ENCODE measurements around the gene UBE2QL1. TPM values are rescaled to one million over a fixed set of nuclear protein-coding genes. Genes with fewer than 3 reads are reported as not detected.

The UBE2QL1 gene
- total RNA-seq, 1 donor from 2014 or later = not detected

DNA sequence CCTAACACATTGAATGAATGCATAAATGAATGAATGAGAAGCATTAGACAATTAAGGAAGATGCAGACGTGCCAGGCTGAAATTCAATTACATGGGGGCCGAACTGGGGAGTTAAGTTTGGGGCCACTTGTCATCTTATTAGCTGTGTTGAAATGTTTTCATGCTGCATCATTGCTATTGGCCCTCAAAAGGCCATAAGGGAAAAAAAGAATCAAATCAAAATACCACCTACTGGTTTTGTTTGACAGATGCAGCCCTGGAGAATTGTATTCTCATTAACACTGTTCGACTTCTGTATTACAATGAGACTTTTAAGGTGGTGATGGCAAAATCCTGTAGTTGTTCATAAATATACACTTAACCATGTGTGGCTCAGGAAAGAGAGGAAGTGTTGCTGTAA is 38.4 kb downstream of the UBE2QL1 start:
- Histone ChIP-seq H3K27ac (no peak overlapping the region), H3K4me3 (no peak overlapping the region), H3K36me3 (no peaks in the 10 kb centered on the region), H3K4me1 (no peaks in the 10 kb centered on the region), H3K27me3 (ENCODE audit: low read depth) (peaks cover 3% of the 10 kb centered on the region), H3K9me3 (no peaks in the 10 kb centered on the region)
- DNase-seq (no peak), ATAC-seq (no peak)
- intact Hi-C loops (cut with DNase I) = no loop called here
- TF ChIP-seq, protein P1, sequence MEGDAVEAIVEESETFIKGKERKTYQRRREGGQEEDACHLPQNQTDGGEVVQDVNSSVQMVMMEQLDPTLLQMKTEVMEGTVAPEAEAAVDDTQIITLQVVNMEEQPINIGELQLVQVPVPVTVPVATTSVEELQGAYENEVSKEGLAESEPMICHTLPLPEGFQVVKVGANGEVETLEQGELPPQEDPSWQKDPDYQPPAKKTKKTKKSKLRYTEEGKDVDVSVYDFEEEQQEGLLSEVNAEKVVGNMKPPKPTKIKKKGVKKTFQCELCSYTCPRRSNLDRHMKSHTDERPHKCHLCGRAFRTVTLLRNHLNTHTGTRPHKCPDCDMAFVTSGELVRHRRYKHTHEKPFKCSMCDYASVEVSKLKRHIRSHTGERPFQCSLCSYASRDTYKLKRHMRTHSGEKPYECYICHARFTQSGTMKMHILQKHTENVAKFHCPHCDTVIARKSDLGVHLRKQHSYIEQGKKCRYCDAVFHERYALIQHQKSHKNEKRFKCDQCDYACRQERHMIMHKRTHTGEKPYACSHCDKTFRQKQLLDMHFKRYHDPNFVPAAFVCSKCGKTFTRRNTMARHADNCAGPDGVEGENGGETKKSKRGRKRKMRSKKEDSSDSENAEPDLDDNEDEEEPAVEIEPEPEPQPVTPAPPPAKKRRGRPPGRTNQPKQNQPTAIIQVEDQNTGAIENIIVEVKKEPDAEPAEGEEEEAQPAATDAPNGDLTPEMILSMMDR (IDR thresholded peaks at IDR 0.05) = no peak

DNA sequence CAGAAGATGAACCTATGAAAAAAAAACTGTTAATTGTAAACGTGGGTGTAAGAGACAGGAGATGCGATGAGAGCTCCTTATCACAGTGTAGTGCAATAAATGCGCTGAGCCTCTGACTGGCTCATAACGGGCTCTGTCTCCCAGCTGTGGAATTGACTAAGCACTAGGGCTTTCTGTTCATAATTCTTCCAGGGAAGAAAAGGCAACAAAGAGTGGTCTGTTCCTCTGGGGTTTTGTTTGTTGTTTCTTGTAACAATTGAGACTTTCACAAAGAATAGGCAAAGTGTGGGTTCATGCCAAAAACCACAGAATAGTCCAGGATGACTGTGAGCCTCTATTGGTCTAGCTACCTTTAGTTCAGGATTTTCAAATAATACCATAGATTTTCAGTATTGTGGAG is 39.4 kb downstream of the UBE2QL1 start:
- intact Hi-C loops (cut with DNase I) = no loop called here
- Histone ChIP-seq H3K36me3 (no peaks in the 10 kb centered on the region), H3K27ac (no peak overlapping the region), H3K4me3 (no peak overlapping the region), H3K9me3 (no peaks in the 10 kb centered on the region), H3K27me3 (ENCODE audit: low read depth) (peaks cover 6% of the 10 kb centered on the region), H3K4me1 (no peaks in the 10 kb centered on the region)
- no peak for ATAC-seq
- no peak for DNase-seq
- TF ChIP-seq, protein P1 (IDR thresholded peaks at IDR 0.05) = no peak

DNA sequence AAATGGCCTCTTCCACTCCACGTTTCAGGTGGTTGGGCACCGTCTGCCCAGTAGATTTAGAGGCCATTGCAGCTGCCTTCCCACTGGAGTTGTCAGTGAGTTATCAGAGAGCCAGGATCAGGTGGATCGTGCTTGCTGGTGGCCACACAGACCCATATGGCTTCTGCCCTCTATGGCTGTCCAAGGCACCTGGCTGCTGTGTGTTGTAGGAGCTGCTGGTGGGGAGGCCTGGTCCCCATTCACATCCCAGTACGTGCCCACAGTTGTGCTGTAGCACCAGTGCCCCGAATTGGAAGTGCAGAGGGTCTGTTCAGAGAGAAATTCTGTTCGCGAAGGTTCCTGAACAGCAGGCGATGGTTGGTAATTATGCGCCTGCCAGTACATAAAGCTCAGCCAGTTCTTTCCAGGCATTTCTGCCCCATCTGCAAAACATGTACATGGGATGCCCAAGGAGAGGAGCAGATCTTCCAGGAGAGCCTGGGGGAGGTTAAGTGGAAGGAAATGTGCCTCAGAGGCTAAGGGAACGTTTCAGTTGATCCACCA is 41.1 kb downstream of the UBE2QL1 start:
- ATAC-seq = no peak
- no peaks in the 10 kb centered on the region for H3K4me1 ChIP-seq
- DNase-seq = no peak
- H3K4me3 ChIP-seq = no peak overlapping the region
- H3K27ac ChIP-seq = no peak overlapping the region
- H3K27me3 ChIP-seq (ENCODE audit: low read depth) = peaks cover 6% of the 10 kb centered on the region
- H3K9me3 ChIP-seq = no peaks in the 10 kb centered on the region
- TF ChIP-seq, protein P1 (IDR thresholded peaks at IDR 0.05) = no peak
- intact Hi-C loops (cut with DNase I) = no loop called here
- no peaks in the 10 kb centered on the region for H3K36me3 ChIP-seq

DNA sequence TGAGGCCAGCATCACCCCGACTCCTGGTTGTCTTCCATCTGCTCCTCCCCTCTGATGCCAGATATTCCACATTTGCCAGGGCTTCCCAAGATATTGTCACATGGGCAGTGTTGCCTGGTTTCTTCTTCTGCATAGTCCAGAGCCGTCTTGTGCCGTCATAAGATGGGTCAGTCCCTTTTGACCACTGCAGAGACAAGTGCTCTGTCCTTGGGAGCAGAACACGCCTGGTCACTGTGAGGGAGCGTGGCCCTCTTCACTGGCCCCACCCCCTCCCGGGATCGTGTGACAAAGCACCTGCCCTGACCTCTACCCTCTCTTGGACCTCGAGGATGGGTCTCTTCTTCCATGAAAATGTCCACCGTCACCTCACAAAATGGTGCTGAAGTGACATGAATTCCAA is 41.6 kb downstream of the UBE2QL1 start:
- Histone ChIP-seq H3K4me1 (no peaks in the 10 kb centered on the region), H3K36me3 (no peaks in the 10 kb centered on the region), H3K9me3 (no peaks in the 10 kb centered on the region), H3K27ac (no peak overlapping the region), H3K4me3 (no peak overlapping the region), H3K27me3 (ENCODE audit: low read depth) (peaks cover 6% of the 10 kb centered on the region)
- no peak for DNase-seq
- intact Hi-C loops (cut with DNase I) = no loop called here
- TF ChIP-seq, protein P1 (IDR thresholded peaks at IDR 0.05) = no peak
- ATAC-seq = no peak

DNA sequence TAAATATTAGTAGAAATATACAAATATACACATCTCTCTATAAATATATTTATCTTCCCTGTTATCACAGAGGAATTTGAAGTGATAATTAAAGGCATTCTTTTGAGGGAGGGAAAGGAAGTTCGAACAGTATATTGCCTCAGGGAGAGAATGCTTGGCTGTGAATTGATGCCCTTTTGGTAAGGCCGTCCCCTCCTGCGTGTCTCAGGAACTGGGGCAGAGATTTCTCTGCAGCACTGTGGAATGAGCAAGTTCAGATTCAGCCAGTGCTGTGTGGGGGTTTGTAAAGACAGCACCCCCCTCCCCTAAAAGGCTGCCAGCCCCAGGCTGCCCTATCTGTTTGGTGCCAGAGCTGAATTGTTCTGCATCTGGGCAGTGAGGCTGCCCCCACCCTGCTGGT is 42.0 kb downstream of the UBE2QL1 start:
- H3K27me3 ChIP-seq (ENCODE audit: low read depth) = peaks cover 6% of the 10 kb centered on the region
- TF ChIP-seq, protein P1 (IDR thresholded peaks at IDR 0.05) = no peak
- no peak for DNase-seq
- no peak overlapping the region for H3K27ac ChIP-seq
- ATAC-seq = no peak
- H3K4me3 ChIP-seq = no peak overlapping the region
- intact Hi-C loops (cut with DNase I) = no loop called here
- H3K36me3 ChIP-seq = no peaks in the 10 kb centered on the region
- no peaks in the 10 kb centered on the region for H3K4me1 ChIP-seq
- H3K9me3 ChIP-seq = no peaks in the 10 kb centered on the region
